Activated CD4-positive, alpha-beta T cell treated with anti-CD3 and anti-CD28 coated beads, Interleukin-2, amount 50 U/mL, for 1 hour (primary cell): Measurements from ENCODE around the gene CAPSL.
"Not testable (repeated sequence)": the region's sequence is repeated elsewhere in the genome, so short reads cannot be mapped to it uniquely, and the experiment has no call there.

Experiments
- DNase-seq: peaks from one replicate; pipeline ENCODE4 v3.0.0-alpha.2; 2020

CAPSL gene

DNA sequence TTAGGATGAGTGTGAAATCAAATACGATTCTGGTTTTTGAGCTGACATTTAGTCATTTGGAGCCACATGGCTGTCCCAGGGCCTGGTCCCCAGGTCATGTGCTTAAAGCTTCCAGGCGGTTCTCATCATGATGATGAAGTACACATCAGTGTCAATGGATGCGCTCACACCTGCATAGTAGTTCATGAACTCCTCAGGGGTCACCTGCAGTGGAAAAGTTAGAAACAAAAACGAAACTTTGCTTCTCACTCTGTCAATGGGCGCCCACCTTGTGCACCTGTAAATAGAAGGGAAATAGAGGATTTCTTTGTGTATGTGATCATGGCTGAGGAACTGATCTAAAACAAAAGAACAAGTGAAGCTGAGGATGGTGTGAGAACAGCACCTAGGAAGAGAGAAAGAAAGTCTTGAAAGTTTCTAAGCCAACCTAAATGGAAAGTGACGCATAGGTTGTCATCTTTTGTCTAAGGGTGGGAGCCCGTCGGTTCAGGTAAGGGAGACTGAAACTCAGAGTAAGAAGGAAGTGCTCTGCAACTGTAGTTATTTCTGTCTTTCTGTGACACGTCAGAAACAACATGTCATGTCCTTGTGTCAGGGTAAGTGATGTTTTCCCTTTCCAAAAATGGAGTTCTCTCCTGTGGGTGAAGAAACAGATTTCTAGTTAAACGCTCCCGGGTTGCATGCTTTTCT, 33.8 kb downstream of the CAPSL start:
- DNase-seq: no peak

- no peak for DNase-seq
Measured at GRCh38 chr5:35903631-35904203, 34.7 kb downstream of the CAPSL start.

GRCh38 chr5:35902046-35902672, 36.3 kb downstream of the CAPSL start:
- no peak for DNase-seq

GRCh38 chr5:35900972-35901695, 37.3 kb downstream of the CAPSL start:
- DNase-seq: no peak

DNA sequence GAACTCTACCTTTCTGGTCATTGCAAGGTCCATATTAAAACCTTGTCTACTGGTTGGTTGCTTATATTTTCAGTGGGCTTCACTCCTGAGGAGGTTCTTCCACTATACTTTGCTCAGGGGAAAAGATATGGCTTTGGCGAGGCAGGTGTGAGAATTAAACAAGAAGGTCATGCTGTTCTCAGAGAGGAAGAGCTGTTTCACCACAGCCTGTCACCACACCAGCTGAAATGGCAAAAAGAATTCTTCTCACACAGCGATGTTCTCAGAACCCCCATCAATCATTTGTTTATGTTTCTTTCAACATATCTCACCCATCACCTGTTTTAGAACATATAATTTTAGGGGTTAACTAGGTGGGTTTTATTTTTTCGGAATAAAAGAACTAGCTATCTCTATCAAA, 38.6 kb downstream of the CAPSL start:
- DNase-seq: no peak

DNA sequence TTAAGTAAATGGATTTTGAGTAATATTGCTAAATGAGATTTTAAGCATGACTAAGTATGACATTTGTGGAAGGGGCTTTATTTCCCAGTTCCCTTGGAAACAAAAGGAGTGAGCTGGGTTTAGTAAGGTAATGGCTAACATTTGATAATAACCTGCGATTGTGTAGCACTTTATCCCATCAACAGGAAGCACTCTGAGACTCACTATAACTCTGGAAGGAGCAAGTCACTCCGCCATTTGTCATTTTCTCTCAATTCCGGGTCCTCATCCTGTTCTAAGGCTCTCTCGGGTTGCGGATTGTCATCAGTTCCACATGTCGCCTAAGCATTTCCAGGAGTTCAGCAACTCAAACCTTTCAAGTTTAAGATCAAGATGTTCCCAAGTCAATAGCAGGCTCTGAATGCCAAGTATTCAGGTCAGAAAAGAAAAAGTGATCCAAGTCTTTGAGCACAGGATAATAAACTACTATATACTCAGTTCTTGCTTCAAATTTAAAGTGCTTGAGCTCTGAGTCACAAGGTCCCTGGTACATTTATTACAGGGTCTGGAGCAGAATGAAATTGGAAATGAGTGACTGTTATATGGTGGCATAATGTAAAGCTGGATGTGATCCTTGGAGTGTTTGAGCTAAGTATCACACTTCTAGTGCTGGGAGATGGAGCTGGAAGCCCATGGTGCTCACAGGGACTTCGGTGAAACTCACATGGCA, 39.3 kb downstream of the CAPSL start:
- no peak for DNase-seq

DNA sequence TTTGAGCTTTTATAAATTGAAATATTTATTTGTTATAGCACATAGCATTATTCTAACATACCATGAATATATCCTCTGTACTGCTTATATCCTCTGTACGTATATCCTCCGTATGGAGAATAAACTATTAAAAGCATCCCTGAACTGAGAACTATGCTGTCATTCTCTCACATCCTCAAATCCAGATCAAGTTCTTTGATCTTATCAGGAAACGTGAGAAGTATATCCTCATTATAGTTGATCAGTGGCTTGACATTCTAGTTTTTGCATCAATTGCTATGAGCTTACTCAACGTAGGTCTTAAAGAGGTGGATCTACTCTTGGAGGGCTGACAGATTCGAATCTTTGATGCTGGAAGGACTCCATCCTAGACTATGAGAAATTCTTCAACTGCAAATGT, 44.3 kb downstream of the CAPSL start:
- DNase-seq: no peak

DNA sequence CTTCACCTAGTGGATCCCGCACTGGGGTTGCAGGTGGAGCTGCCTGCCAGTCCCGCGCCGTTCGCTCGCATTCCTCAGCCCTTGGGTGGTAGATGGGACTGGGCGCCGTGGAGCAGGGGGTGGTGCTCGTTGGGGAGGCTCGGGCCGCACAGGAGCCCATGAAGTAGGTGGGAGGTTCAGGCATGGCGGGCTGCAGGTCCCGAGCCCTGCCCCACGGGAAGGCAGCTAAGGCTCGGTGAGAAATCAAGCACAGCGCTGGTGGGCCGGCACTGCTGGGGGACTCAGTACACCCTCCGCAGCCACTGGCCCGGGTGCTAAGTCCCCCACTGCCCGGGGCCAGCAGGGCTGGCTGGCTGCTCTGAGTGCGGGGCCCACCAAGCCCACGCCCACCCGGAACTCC, 45.6 kb downstream of the CAPSL start:
- DNase-seq: not testable (repeated sequence)

DNA sequence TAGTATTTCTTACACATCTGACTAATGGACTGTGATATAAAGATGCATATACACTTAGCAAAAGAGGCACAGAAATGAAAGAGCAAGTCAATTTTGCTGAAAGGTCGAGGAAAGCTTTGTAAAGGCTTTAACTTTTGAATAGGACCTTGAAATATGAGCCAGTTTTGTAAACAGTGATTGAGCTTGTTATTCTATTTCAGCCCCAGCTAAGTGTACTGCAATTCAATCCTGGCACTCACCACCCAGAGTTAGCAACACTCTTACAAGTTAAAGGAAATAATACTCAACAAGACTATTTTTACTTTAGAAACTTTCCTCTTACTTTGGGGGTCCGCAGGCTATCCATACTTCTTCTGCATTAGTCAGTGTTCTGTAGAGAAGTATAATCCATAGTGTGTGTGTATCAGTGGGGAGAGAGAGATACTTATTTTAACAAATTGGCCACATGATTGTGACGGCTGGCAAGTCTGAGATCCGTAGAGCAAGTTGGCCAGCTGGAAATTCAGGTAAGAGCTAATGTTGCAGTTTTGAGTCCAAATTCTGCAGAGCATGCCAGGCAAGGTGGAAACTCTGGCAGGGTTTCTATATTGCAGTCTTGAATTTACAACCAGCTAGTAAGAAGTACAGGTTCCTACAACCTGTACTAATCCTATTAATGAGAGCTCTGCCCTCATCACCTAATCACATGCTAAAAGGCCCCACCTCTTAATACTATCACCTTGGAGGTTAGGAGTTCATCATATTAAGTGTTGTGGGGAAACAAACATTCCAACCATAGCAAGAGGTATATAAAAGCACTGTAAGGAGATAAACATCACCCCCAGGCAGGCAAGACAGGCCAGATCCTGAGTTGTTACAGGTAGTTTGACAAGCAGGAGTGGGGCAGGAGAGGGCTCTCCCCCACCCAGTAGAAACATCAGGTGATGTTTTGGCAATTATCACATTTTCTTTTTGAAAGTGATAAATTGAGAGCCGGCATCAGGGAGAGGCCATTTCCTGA, 48.1 kb downstream of the CAPSL start:
- no peak for DNase-seq

DNA sequence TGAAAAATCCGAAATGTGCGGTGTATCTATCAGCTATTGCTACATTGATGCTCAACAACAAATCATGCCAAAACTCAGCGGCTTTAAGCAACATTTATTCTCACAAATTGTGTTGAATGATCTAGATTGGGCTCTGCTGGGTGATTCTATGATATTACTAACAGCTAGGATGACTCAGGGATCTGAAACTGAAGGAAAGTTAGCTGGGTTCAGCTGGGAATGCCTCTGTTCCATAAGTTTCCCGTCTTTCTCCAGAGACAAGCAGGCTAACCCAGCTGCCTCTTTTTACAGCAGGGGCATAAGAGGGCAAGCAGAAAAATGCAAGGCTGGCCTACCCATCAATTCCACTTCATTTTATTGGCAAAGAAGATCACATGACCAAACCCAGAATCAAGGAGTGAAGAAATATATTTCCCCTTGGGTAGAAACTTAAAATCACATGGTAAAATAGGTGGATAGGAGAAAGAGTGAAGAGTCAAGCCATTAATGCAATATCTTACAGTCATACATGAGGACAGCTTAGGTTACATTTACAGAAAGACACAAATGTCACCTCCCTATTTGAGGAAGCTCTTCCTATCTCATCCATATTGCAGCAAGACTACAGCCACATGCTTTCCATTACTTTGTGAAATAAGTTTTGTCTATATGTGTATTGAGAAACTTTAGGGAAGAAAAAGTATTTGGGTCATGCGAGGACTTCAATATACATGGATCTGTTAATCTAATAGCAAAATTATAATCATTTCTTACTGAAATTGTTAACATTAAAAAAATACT, 50.9 kb downstream of the CAPSL start:
- DNase-seq: no peak

DNA sequence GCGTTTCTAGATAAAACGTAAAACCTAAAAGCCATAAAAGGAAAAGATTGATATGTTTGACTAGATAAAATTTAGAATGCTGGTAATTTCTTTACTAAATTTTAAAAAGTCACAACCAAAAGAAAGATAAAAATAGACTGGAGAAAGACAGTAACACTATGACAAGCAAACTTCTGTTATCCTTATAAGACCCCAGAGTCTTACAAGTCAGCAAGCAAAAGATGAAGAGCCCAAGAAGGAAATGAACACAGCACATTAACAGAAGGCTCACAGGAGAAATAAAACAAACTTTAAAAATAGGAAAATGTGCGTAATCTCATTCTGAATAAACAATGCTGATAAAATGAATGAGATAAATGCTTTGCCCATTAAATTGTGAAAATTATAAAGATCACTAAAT, 52.0 kb downstream of the CAPSL start:
- no peak for DNase-seq

- DNase-seq: no peak
Measured at GRCh38 chr5:35884773-35885172, 53.6 kb downstream of the CAPSL start.

- no peak for DNase-seq
Measured at GRCh38 chr5:35884191-35884769, 54.1 kb downstream of the CAPSL start.

DNA sequence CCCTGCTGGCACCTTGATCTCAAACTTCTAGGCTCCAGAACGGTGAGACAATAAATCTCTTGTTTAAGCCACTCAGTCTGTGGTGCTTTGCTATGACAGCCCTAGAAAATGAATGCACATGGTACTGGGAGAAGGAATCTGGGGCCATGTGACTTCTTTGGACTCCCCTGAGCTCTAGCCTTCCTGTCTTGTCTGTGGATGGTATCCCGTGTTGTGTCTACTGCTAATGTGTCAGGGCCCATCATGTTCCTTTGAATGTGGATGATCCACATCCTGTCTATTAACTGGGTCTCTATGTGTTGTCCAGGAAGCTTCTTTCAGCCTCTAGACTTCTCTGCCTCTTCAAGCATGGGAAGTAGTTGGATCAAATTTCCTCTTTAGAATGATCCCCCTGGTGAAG, 56.7 kb downstream of the CAPSL start:
- no peak for DNase-seq

GRCh38 chr5:35880156-35880555, 58.3 kb downstream of the CAPSL start:
- no peak for DNase-seq

DNA sequence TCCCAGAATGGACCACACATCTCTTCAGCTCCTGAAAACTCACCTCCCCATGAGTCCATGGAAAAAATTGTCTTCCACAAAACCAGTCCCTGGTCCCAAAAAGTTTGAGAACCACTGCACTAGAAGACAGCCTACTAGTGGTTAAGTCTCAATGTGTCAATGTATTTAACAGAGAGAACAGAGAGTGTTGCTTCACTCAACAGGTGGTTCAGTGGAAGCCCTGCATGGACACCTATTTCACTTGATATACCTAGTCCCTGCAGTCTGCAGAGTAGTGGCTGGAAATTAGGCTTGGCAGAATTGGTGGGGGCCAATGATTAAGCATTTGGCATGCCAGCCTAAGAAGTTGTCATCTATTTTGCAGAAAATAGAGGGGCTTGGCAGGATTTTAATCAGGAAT, 58.8 kb downstream of the CAPSL start:
- no peak for DNase-seq

DNA sequence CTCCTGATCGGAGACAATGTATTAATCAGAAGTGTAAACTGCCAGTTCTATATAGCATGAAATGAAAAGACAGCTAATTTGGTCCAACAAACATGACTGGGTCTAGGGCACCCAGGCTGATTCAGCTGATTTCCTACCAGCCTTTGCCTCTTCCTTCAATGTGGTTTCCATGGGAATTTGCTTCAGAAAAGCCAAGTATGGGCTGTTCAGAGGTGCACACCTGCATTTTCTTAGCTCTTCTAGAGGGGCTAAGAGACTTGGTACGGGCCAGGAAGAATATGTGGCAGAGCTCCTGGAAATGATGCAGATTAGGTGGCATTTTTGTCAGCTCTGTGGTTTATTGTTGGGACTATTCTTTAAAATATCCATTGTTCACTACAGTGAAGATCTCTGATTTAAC, 59.3 kb downstream of the CAPSL start:
- DNase-seq: no peak

DNA sequence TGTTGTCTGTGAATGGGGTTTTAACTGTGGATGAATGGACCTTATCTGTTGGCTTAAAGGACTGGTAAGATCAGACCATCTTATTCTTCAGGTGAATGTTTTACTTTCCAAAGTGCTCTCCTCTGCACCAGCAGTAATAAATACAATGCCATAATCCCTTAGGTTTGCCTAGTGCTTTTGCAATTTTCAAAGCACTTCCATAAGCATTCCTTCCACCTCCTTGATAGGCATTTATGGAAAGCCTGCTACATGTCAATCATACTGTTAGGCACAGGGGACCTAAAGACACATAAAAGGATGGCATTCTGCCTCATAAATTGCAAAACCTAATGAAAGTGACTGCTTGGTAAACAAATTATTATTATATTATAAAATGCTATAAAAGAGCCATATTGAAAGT, 60.3 kb downstream of the CAPSL start:
- DNase-seq: no peak

- no peak for DNase-seq
Measured at GRCh38 chr5:35877655-35878054, 60.8 kb downstream of the CAPSL start.

- no peak for DNase-seq
Measured at GRCh38 chr5:35876922-35877321, 61.5 kb downstream of the CAPSL start.

- no peak for DNase-seq
Measured at GRCh38 chr5:35876454-35876853, 62.0 kb downstream of the CAPSL start.
